NCI-H526 treated with DMSO at 0.1 percent for 48 hours (cell line): ENCODE measurements around the gene MRPL27.
"Not testable (repeated sequence)": the region's sequence is repeated elsewhere in the genome, so short reads cannot be mapped to it uniquely, and the experiment has no call there.

Experiments used
- DNase-seq: peaks from one replicate; lab custom pipeline; 2025; lab: John Stamatoyannopoulos, UW

Gene MRPL27

DNA sequence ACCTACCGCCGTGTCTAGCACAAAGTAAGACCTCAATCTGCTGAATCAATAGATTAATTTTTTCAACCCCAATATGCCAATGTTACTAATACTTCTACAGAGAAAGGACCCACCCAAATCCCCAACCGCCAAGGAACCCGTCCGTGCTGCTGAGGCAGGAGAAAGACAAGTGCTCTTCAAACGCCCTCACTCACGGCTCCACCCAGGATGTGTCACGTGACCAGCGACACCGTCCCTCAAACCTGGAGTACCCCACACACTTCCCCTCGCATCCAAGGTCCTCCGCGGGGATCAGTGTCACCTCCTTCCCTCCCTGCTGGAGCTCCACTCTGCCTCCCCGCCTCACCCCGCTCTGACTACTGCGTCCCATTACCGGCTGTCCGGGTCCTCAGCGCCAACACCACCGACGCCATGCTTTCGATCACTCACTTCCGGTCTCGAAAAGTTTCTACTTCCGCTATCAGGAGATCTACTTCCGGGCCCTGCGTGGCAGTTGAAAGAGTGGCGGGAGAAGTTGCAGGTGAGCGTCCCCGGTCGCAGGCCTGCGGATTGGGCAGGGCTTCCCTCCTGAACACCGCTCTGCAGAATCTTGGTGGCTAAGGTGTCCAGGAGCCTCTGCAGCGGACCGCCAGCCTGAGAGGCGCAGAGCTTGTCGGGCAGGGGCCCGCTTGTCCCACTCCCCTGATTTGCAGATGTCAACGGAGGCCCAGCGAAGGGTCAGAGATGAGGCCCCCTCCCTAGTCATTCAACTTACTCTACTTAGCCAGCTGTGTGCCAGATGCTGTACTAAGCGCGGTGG lies at the start of gene MRPL27, which contains the start of gene EME1:
Gene MRPL27 (minus strand): TSS at position 427 of the 799 bp plus-strand sequence. CDS start 14 bp downstream, at position 413.
Gene EME1 (plus strand): TSS at position 472 of the 799 bp plus-strand sequence. CDS start 1,980 bp downstream, outside the sequence.
- peak; percentile 90 for DNase-seq

DNA sequence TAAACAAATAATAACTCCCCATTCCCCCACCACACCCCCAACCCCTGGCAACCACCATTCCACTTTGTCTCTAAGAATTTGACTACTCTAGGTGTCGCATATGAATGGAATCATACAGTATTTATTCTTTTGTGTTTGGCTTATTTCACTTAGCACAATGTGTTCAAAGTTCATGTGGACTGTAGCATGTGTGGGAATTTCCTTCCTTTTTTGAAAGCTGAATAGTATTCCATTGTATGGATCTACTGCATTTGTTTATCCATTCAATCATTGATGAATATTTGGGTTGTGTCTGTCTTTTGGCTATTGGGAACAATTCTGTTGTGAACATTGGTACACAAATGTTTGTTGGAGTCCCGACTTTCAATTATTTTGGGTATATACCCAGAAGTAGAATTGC lies 49.8 kb upstream of the MRPL27 start:
- no peak for DNase-seq

DNA sequence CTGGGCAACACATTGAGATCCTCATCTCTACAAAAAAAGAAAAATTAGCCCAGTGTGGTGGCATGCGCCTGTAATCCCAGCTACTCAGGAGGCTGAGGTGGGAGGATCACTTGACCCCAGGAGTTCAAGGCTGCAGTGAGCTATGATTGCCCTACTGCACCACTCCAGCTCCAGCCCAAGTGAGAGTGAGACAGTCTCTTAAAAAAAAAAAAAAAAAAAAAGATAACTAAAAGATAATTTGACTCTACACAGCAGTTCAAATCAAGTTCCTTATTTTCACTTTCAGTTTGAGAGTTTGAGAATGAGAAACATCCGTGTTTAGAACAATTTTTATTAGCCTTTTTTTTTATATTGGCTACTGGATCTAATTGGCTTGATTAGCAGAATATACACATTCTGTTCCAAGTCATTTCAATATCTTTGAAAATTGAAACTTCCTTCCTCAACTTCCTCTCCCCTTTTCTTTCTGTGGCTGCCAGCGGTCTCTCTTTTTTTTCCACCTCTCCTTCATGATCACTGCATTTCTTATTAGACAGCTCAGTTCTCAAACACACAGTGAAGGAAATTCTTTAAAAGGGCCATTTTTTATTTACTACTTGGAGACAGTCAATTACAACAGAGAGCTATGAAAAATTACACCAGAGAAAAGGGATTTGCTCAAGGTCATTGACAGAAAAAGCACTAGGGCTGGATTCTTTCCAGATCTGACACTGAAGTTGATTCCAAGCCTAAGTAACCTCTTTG lies 48.5 kb upstream of the MRPL27 start:
- DNase-seq, result no peak

DNA sequence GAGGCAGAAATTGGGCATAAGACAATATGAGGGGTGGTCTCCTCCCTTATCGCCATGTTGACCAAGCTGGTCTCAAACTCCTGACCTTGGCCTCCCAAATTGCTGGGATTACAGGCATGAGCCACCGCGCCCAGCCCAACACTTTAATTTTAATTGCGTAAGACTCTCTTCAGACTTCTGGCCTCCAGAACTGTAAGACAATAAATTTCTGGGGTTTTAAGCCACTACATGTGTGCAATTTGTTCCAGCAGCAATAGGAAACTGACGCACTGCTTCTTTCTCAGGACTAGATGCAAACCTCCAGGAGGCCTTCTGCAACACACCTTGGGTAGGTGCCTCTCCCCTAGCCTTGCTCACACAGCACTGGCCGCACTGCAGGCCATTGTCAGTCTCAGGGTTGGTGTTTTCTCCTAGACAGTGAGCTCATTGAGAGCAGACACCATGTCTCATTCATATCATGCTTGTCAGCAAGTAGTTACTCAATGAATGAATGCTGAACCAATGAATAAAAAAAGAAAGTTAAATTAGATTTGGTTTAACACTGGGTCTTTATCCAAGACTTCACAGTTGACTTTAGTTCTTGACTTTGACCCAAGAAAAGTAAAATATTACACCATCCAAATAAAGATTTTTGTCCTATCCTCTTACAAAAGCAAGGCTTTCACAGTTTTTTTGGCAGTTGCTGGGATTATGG lies 47.6 kb upstream of the MRPL27 start:
- no peak for DNase-seq

DNA sequence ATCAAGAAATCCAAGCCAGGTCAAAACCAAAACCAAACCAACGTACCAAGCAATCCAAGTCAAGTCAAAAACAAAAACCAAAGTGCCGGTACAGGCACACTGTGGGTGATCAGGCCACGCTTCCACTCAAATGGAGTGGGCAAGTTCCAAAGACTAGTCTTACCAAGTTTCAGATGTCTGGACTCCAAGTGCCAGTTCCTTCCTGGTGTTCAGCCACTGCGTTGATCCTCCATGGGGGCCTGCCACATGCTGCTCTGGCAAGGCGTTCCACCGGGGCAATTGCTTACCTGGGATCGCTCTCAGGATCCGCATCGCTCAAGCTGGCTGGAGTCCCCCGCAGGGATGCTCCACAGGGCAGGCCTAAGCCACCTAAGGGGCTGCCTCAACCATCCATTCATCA lies 46.6 kb upstream of the MRPL27 start:
- DNase-seq, result not testable (repeated sequence)

DNA sequence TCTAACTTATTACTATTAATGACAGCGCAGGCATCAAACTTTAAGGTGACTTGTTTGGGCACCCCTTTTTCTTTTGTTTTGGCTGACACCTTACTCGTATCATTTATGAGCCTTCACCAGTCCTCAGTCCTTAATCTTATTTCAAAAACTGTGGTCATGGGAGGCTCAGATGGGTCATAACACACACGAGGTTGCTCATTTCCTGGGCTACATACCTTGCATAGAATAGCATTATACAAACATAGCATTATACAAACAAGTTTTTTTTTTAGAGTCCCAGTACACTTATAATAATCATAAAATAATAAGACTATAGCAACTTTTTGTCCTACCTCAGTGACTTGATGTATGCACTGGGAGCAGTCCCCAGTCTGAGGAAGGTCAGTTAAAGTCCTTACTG lies 41.8 kb upstream of the MRPL27 start:
- DNase-seq, result no peak

DNA sequence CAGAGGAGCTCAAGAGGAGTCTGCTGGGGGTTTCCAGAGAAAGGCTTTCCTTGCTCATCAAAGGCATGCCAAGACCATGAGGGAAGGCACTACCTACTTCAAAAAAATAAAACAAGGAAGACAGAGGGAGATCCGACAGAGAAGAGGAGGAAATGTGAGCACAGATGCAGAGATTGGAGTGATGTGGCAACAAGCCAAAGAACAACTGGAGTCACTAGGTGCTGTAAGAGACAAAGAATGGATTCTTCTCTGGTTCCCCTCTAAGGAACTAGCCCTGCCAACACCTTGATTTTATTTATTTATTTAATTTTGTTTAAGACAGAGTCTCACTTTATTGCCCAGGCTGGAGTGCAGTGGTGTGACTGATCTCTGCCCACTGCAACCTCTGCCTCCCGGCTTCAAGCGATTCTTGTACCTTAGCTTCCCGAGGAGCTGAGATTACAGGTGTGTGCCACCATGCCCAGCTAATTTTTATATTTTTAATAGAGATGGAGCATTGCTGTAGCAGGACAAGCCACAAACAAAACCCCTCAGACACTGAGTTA lies 39.3 kb upstream of the MRPL27 start:
- no peak for DNase-seq

DNA sequence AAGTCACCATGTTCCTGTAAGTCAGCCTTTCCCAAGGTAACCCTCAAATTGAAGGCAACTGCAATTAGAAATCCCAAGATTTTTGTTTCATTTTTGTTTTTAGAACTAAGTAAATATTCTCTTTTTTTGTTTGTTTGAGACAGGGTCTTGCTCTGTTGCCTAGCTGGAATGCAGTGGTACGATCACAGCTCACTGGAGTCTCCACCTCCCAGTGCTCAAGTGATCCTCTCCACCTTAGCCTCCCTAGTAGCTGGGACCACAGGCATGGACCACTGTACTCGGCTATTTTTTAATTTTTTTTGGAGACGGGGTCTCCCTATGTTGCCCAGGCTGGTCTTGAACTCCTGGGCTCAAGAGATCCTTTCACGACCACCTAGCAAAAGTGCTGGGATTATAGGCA lies 34.9 kb upstream of the MRPL27 start:
- no peak for DNase-seq

DNA sequence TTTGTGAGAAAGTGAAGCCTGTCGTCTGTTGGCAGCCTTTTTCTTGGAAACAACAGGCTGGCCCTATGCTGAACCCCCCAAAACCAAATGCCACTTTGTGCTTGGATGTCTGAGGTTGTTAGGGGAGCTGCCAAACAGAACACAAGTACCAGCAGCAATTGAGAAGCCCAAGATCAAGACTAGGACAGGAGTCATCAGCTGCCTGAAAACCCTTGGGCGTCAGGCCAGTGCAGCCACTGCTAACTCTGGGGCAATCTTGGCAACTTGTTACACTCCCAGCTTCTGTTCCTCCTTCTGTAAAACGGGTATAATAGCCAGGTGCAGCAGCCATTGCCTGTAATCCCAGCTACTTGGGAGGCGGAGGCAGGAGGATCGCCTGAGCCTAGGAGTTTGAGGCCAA lies 33.6 kb upstream of the MRPL27 start:
- no peak for DNase-seq

DNA sequence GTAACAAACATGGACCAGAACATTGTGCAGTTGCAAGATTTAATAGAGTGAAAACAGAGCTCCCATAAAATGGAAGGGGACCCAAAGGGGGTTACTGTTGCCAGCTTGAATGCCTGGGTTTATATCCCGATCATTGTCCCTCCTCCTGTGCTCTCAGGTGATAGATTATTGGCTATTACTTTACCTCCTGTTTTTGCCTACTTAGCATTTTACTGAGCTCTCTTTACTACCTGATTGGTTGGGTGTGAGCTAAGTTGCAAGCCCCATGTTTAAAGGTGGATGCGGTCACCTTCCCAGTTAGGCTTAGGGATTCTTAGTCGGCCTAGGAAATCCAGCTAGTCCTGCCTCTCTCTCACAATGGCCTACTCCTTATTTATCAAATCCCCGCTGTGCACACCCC lies 32.4 kb upstream of the MRPL27 start:
- not testable (repeated sequence) for DNase-seq

DNA sequence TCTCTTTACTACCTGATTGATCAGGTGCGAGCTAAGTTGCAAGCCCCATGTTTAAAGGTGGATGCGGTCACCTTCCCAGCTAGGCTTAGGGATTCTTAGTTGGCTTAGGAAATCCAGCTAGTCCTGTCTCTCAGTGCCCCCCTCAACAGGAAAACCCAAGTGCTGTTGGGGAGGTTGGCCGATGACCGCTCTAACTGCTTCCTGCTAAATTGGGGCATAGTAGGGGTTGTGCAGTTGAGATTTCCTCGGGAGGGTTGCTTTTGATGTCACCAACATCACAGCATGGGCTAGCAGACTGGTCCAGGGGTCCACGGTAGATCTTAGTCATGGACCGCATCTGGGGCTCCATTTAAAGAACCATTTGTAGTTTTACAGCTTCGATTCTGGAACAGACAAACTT lies 26.6 kb upstream of the MRPL27 start:
- not testable (repeated sequence) for DNase-seq

DNA sequence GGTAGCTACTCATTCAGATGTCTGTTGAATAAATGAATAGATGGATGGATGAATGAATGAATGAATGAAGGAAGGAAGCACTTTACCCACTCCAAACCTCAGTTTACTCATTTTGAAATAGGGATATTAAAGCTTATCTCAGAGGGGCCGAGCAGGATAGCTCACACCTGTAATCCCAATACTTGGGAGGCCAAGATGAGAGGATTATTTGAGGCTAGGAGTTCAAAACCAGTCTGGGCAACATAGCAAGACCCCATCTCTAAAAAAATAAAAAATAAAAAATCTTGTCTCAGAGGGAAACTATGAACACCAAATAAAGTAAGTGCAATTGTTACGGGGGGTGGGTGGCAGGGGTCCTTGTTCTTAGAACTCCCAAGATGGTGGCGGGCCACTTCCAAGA lies 25.7 kb upstream of the MRPL27 start:
- not testable (repeated sequence) for DNase-seq

DNA sequence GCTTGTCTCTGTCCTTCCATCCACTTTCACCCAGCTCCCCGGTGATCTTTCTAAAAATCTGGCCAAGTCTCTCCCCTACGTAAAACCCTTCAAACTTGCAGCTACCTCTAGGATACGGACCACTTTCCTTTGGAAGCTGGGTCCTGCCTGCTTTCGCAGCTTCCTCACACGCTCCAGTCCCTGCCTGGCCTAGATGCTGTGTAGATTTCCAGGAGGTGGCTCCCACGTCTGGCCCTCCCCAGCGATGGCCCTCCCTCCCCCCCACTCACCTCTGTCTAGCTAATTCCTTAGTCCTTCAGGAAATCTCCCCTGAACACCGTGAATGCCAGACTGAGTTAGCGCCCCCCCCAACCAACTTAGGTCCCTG lies 24.9 kb upstream of the MRPL27 start:
- DNase-seq, result no peak

DNA sequence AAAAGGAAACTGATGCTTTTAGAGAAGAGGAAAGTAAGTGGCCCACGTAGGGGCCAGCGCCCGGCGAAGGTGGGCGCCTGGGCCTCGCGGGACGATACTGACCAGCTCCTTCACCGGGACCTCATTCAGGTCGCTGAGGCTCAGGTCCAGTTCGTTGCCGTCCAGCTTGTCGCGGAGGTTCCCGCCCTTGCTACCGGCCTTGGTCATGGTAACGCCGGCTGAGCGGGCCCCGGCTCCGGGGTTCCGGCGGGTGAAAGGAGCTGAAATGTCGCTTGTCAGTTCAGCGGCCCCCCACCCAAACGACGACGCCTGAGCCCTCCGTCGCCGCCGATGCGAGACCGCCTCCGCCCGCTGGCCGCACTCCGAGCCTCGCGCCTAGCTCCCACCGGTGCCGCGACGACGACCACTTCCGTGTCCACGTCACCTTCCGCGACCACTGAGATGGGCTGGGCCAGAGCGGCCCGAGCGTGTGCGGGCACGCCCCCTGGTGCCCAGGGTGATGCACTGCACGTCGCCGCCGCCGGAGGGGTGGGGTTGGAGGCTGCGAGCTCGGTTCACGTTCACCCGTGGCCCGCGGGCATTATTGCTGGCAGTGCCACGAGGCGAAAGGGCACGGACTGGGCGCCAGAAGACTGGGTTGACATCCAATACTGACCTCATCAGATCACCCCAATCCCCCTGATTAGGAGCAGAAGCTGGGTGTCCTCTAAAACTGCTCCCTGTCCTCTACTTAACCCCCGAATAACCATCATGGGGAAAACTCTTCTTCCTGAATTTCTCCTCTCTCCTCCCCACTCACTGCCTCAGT lies 24.3 kb upstream of the MRPL27 start, which contains the start of gene LRRC59:
Gene LRRC59 (minus strand): TSS at position 413 of the 808 bp plus-strand sequence. CDS start 206 bp downstream, at position 207.
- peak; percentile 49 for DNase-seq

DNA sequence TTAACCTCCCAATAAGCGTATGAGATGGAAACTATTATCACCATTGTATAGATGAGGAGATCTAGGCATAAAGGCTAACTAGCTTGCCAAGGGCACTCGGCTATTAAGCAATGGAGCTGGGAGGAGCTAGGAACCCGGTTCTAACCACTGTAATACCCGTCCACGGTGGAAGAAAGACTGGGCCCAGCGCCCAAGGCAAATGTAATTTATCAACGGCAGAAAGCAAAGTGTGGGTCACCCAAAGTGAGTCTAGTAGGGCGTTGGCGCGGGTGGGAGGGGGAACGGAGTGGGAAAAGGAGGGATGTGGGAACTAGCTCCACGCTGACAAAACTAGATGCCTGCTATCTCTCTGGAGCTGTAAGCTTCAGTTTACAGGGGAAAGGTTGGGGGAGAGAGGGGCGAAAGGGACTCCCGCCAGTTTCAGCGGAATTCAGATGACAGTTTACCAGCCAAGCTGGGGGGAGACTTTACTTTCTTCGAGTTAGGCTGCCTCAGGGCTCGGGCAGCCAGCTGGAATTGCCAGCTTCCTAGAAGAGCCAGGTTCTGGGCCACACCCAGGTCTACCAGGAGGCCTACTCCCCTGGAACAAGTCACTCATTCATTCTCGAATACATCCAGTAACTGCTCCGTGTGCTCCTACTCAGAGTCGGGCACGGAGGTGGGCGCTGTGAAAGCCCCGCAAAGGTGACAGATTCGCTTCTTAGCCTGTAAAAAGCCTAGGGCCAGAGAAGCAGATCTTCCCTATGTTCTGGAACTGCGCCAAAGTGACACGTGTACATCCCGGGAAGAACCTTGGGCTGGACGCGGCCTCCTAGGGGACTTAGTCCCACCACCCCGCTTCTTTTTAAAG lies 23.5 kb upstream of the MRPL27 start:
- no peak for DNase-seq

DNA sequence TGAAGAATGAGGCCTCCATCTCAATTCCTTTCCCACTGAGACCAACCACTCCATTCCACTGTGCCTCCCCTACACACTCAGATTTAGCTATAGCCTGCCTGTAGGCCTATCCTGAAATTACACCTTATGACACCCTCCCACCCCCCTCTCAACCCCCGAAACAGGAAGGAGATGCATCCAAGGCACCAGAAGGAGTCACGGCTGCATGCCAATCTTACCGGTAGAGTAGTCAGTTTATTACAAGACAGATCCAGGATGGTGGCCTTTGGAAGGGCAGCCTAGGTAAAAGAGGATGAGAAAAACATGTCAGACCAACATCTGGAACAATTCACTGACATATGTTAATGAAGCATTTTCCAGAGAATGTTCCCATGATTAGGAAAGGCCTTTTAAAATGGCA lies 21.7 kb upstream of the MRPL27 start:
- no peak for DNase-seq

DNA sequence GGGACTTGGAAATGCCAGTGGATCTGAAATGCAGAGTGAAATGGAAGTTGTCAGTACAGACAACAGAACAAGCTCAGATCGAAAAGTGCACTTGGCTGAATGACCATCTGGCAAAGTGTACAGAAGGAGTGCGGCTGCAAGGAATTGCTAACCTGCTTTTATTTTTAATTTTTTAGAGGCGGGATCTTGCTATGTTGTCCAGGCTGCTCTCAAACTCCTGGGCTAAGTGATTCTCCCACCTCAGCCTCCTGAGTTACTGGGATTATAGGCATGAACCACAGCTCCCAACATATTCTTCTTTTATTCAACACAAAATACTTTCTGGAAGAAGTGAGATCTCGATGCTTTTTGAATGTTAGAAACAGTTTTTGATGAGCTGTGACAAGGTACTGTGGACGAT lies 20.7 kb upstream of the MRPL27 start:
- no peak for DNase-seq

DNA sequence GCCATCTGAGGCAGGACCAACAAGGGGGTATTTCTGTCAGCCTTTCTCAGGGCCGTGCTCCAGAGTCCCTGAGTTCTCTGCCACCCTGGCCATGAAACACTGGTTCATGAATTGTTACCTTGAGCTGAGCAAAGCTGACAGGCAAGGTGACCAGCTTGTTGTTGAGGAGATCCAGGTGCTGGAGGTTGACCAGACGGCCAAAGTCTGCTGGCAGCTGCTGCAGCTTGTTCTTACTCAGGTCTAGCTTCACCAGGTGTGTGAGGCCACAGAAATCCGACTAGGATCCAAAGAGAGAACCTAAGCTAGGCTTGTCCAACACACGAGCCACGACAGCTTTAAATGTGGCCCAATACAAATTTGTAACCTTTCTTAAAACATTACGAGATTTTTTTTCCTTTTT lies 19.6 kb upstream of the MRPL27 start:
- DNase-seq, result no peak

DNA sequence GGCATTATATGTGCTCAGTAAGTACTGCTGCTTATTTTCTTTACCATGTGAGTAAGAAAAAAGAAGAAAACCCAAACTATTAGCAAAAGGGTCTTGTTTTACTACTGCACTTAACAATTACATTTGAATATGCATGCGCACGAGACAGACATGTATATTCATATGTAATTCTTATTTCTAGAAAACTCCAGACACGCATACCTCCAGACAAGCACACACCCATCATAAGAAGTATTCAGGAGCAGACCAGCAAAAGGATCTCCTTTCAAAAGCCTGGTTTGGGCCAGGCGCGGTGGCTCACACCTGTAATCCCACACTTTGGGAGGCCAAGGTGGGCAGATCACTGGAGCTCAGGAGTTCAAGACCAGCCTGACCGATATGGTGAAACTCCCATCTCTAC lies 16.6 kb upstream of the MRPL27 start:
- DNase-seq, result no peak

DNA sequence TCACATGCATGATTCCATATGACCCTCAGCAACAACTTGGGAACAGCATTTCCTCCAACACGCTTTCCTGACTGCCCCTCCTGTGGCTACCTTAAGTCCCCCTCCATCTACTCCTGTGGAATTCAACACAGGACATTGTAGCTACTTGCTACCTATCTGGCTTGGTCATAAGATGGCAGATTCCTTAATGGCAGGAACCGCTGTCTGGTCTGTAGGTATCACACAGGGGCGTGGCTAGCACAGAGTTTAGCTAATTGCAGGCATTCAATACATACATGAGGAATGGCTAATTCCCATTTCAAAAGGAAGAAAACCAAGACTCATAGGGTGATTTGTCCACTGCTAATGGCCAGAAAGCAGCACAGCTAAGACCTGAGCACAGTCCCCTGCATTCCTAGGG lies 15.7 kb upstream of the MRPL27 start:
- no peak for DNase-seq

DNA sequence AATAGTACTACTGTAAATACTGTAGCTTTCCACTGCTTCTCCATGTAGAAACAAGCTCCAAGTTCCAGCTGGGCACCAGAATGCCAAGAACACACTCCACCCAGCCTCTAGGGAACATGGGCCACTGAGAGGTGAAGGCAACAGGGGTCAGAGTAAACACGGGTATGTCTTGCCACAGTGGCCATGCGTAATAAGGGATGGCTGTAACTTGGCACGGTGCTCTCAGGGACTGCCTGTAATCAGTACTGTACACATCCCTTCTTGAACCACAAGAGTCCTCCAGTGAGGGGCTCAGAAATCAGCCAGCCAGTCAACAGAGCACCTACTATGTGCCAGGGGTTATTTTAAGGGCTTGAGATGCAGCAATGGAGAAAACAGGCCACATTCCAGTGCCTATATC lies 13.5 kb upstream of the MRPL27 start:
- DNase-seq, result no peak
